Measurements from ENCODE around the gene CDK14.

DNA sequence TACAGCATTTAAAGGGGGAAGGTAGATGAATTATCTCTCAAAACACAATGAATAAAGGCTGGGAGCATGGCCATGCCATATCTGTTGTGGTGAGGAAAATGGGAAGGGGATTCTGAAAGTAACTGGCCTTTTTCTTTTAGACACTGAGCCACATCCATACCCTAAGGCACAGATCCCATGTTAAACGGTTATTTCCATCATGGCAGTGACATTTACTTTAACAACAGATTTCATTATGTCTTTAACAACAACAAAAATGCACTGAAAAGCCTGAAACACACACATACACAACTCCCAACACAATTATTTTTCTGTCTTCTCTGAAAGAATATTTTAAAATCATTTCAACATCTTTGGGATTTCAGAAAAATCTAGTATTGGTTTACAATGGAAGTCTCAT is 492.0 kb downstream of the CDK14 start:
- TF ChIP-seq CTCF (IDR thresholded peaks at IDR 0.05) (no peak), EP300 (IDR thresholded peaks at IDR 0.05) (no peak), POLR2A (IDR thresholded peaks at IDR 0.05) (no peak), POLR2AphosphoS5 (IDR thresholded peaks at IDR 0.05) (no peak)

Measured in stomach (tissue), 4 donors.